HL-60 (cell line): ENCODE measurements around the gene ODAPH.
"Not testable (repeated sequence)": the region's sequence is repeated elsewhere in the genome, so short reads cannot be mapped to it uniquely, and the experiment has no call there.

Experiments used
- DNase-seq, 2 experiments: peaks; one replicate each; pipeline ENCODE4 v3.0.0-alpha.2; 2010 to 2020; ENCODE audit warnings: low read depth in 1 of 2, low spot score in 1 of 2
- H3K27ac ChIP-seq: fragments of 250-450 bp; sonication (Bioruptor Pico); replicated peaks from 2 replicates; pipeline ENCODE4 v1.5.1; 2020; ENCODE audit warnings: mild to moderate bottlenecking, moderate library complexity
- H3K27me3 ChIP-seq: fragments of 250-450 bp; sonication (Bioruptor Pico); 2 replicates; pipeline ENCODE4 v1.5.1; 2021; ENCODE audit warnings: mild to moderate bottlenecking, moderate library complexity; ENCODE audit not compliant: insufficient read depth, poor library complexity, severe bottlenecking
- H3K4me3 ChIP-seq: replicated peaks from 2 replicates; pipeline ENCODE4 v1.5.1; 2011; ENCODE audit warnings: mild to moderate bottlenecking, control low read depth, low read length; ENCODE audit not compliant: insufficient read depth
- GABPA ChIP-seq: IDR thresholded peaks from 2 replicates; pipeline ENCODE4 v1.6.1; 2012; ENCODE audit warnings: low read depth
- POLR2AphosphoS5 ChIP-seq: IDR thresholded peaks from 2 replicates; pipeline ENCODE4 v1.6.1; 2012; ENCODE audit warnings: low read depth
- REST ChIP-seq: IDR thresholded peaks from 2 replicates; pipeline ENCODE4 v1.6.1; 2012; ENCODE audit warnings: low read depth; ENCODE audit not compliant: insufficient replicate concordance
- SPI1 ChIP-seq: IDR thresholded peaks from 2 replicates; pipeline ENCODE4 v1.6.1; 2012; ENCODE audit warnings: low read depth, mild to moderate bottlenecking, borderline replicate concordance
- TF ChIP-seq, protein P1 (sequence below): IDR thresholded peaks from one replicate; pipeline ENCODE4 v1.5.1; 2011; ENCODE audit warnings: low read length, control low read depth, inconsistent platforms; ENCODE audit not compliant: insufficient read depth

Gene ODAPH

DNA sequence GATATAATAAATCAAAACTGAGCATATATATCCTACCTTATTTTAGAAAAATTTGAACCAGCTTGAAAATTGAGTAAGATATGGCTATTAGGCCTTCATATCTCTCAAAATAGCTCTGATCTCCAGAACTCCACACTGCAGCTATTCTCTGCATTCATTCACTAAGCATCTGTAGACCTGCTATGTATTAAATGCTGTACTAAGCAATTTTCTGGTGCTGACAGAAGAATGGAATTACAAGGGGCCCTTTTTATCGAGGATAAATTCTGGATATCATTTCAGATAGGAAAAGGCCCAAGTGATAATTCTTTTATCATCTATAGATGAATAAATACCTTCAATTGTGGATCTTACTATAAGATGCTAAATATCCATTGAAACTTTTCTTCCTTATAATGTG lies 39.7 kb upstream of the ODAPH start:
- no peak overlapping the region for H3K27ac ChIP-seq
- TF ChIP-seq POLR2AphosphoS5 (no peak), GABPA (no peak), SPI1 (no peak), REST (no peak)
- TF ChIP-seq, protein P1, sequence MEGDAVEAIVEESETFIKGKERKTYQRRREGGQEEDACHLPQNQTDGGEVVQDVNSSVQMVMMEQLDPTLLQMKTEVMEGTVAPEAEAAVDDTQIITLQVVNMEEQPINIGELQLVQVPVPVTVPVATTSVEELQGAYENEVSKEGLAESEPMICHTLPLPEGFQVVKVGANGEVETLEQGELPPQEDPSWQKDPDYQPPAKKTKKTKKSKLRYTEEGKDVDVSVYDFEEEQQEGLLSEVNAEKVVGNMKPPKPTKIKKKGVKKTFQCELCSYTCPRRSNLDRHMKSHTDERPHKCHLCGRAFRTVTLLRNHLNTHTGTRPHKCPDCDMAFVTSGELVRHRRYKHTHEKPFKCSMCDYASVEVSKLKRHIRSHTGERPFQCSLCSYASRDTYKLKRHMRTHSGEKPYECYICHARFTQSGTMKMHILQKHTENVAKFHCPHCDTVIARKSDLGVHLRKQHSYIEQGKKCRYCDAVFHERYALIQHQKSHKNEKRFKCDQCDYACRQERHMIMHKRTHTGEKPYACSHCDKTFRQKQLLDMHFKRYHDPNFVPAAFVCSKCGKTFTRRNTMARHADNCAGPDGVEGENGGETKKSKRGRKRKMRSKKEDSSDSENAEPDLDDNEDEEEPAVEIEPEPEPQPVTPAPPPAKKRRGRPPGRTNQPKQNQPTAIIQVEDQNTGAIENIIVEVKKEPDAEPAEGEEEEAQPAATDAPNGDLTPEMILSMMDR = no peak
- no peak overlapping the region for H3K4me3 ChIP-seq
- DNase-seq = no peak
- no peaks in the 10 kb centered on the region for H3K27me3 ChIP-seq

DNA sequence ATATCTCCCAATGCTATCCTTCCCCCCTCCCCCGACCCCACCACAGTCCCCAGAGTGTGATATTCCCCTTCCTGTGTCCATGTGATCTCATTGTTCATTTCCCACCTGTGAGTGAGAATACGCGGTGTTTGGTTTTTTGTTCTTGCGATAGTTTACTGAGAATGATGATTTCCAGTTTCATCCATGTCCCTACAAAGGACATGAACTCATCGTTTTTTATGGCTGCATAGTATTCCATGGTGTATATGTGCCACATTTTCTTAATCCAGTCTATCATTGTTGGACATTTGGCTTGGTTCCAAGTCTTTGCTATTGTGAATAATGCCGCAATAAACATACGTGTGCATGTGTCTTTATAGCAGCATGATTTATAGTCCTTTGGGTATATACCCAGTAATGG lies 36.4 kb upstream of the ODAPH start:
- H3K4me3 ChIP-seq, H3K27ac ChIP-seq, DNase-seq, H3K27me3 ChIP-seq: not testable (repeated sequence)

GRCh38 chr4:75525086-75525485 lies 30.8 kb upstream of the ODAPH start:
- no peak for DNase-seq
- TF ChIP-seq GABPA = no peak

DNA sequence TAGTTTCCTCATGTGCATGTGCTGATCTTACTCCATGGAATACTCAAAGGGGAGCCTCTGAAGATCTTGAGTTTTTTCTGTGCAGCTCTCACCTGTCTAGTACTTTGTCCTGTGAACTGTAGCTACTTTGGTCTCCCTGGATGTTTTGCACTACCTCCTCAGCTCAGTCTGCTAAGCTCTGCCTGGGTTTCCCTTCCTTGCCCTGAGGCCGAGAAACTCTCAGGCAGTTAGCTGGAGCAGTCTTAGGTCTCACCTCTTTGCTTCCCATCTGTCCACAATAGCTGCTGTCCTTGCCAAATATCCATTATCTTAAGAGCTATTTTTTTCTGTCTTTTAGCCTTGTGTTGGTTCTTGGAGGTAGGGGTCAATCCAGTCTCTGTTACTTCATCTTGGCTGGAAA lies 30.0 kb upstream of the ODAPH start:
- DNase-seq = no peak
- Histone ChIP-seq H3K27ac (no peak overlapping the region), H3K27me3 (no peaks in the 10 kb centered on the region), H3K4me3 (no peak overlapping the region)
- TF ChIP-seq POLR2AphosphoS5 (no peak), SPI1 (no peak), GABPA (no peak), REST (no peak)
- TF ChIP-seq, protein P1 = no peak

More at GRCh38 chr4:75525086-75525485, 30.8 kb upstream of the ODAPH start:
- Histone ChIP-seq H3K27me3 (no peaks in the 10 kb centered on the region), H3K27ac (no peak overlapping the region), H3K4me3 (no peak overlapping the region)

DNA sequence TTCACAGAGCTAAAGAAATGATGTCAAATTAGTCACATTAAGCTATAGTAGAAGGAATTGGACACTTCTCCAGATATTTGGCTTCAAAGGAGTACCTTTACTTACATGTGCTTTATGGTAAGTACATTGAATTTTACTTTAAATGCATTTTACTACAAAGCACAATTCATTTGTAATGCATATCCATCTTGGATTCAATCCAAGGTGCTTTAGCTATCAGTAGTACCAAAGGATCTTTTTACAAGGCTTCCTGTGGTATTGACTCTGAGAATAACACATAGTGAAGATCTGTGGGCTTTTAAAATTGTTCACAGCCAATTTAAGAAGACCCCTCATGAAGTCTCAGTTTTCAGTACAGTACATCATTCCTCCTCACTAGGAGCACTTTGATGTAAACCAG lies 28.4 kb upstream of the ODAPH start:
- no peak overlapping the region for H3K27ac ChIP-seq
- H3K4me3 ChIP-seq = no peak overlapping the region
- H3K27me3 ChIP-seq = no peaks in the 10 kb centered on the region
- TF ChIP-seq GABPA = no peak
- no peak for TF ChIP-seq SPI1
- no peak for TF ChIP-seq POLR2AphosphoS5
- TF ChIP-seq, protein P1 = no peak
- no peak for TF ChIP-seq REST
- no peak for DNase-seq
